SKM-1 treated with dmso at 0.1 percent for 144 hours (cell line): ENCODE data around the gene EEF2KMT.
"Not testable (repeated sequence)": the region's sequence is repeated elsewhere in the genome, so short reads cannot be mapped to it uniquely, and the experiment has no call there.

Experiments
- DNase-seq: peaks from one replicate; lab custom pipeline; 2025; ENCODE audit not compliant: unreplicated experiment; lab: John Stamatoyannopoulos, UW

The EEF2KMT gene

DNA sequence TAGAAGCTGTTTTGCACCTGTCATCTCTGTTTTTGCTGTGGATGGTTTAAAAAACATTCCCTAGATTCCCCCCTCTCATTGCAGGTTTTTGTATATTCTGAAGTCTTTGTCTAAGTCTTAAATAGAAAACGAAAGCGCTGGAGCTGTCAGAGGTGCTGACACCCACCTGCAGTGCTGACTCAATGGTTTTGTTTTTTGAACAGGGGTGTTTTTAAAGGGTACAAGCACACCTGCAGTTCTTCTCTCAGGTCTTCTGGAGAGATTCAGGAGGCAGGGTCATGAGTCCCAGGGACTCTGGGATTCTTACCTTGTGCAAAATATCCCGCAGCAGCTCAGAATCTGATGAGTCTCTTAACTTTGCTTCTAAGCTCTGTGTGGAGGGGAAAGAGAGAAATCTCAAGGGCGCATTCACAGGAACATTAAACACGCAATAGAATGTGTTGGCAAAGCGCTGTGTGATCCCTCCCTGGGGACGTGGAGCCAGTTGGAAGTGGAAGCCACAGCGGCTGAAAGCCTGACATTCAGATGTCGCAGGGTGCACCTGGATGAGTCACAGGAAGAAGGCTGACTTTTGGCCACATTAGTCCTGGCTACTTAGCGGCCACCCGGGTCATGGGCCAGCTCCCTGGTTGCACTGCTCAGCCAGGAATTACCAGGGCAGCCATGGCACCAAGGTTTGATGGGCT lies 2.3 kb downstream of the EEF2KMT start:
- not testable (repeated sequence) for DNase-seq

GRCh38 chr16:5093746-5094145 lies 3.8 kb downstream of the EEF2KMT start:
- not testable (repeated sequence) for DNase-seq

GRCh38 chr16:5093081-5093480 lies 4.5 kb downstream of the EEF2KMT start:
- DNase-seq, result not testable (repeated sequence)

- not testable (repeated sequence) for DNase-seq
Measured at GRCh38 chr16:5090592-5090991, 7.0 kb downstream of the EEF2KMT start.

- DNase-seq, result not testable (repeated sequence)
Measured at GRCh38 chr16:5089911-5090555, 7.6 kb downstream of the EEF2KMT start.

DNA sequence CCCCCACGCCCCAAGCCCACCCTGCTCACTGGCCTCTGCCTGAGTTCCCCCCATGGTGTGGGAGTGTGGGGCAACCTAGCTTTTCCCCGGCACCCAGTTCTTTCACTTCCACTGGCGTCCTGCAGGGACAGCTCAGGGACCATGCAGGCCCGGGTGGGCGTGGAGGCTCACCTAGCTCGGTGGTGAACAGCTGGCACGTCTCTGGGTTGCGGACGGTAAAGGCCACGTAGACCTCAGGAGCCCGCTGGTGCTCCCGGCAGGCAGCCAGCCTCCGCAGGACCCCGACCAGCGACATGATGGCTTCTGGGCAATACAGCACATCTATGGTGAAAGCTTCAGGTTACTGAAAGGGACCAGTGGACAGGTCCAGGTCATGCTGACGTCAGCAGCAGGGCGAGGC lies 8.7 kb downstream of the EEF2KMT start:
- not testable (repeated sequence) for DNase-seq

DNA sequence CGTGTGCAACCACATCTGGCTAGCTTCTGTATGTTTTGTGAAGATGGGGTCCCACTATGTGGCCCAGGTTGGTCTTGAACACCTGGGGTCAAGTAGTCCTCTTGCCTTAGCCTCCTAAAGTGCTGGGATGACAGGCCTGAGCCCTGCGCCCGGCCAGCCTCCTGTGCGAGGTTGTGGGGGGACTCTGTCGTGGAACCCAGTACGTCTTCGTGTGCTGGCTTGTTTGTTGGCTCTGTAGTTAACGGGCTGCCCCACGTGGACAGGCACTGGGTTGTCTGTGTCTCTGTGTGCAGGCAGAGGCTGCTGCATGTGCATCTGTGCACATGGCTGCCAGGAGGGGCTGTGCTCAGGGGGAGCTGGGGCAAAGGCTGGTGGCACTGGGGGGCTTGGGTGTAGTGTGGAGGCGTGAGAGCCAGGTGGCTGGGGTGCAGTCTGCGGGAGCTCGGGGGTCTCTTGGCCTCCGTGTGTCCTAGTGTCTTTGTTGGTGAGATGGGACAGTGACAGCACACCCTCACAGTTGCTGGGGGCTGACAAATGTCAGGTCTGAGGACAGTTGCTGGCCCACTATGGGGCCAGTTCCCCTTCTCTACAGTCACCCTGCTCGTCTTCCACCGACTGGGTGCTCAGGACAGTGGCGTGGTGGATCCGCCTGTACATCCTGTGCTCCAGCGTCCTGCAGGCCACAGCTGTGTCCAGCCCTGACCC lies 9.4 kb downstream of the EEF2KMT start:
- DNase-seq, result not testable (repeated sequence)

DNA sequence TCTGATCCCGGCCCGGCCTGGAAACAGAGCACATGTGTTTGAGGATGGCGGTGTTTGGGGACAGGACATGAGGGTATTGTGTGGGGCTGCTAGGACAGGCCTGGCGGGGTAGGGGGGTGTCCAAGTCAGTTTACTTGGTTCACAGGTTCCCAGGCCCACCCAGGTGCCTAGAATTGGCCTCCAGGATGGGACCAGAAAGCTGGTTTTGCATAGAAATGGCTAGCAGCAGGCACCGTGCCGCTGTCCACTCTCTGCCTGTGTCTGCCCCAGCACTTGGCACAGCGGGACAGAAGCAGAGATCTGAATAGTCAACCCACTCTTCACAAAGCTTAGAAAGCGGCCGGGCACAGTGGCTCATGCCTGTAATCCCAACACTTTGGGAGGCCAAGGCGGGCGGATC lies 11.9 kb downstream of the EEF2KMT start:
- not testable (repeated sequence) for DNase-seq

DNA sequence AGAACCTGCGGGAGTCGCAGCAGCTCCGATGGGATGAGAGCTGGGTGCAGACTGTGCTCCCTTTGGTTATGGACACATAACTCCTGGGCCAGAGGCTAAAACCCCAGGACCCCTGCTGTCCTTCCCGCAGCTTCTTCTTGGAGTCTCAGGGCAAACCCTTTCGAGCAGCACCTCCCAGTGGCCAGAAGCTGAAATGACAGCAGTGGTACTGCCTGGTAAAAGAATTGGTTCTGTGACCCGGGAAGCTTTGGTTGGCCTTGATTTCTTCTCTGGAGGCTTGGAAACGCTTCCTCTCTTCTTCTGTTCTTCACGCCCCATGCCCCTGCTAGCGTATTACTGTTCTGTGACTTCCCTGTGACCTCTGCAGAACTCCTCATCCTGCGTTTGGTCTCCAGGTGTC lies 12.8 kb downstream of the EEF2KMT start:
- DNase-seq, result not testable (repeated sequence)

- not testable (repeated sequence) for DNase-seq
Measured at GRCh38 chr16:5084099-5084731, 13.4 kb downstream of the EEF2KMT start.

- DNase-seq, result not testable (repeated sequence)
Measured at GRCh38 chr16:5083646-5084045, 13.9 kb downstream of the EEF2KMT start.

DNA sequence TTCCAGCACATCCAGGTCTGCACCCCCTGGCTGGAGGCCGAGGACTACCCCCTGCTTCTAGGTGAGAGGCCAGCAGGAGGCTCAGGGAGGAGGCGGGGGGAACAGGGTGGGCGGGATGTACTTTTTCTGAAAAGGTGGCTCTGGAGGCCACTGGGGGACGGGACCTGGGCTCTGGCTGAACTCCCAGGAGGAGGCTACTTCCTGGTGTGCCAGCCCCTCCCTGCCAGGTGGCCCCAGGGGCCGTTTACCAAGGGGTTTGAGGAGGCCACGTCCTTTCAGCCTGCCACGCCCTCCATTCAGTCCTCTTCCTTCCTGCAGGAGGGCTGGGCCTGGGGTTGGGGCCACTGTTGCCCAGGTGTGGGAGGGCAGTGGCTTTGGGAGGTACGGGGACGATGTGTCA lies 16.6 kb downstream of the EEF2KMT start:
- not testable (repeated sequence) for DNase-seq

DNA sequence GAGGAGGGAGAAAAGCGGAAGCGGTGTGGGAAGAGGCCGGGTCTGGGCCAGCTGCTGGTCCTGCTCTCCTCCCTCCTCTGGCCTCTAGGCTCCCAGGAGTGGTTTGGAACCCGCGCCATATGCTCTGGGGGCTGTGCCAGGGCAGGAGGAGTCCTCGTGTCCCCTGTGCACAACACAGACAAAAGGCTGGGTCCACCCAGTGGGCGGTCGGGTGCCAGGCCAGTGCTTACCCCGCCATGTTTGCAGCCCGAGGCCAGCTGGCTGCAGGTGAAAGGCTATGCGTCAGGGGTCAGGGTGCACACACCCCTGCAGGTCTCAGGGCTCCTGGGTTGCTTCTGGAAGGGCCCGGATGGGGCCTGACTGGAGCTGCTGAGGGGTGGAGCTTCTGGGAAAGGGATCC lies 17.1 kb downstream of the EEF2KMT start:
- not testable (repeated sequence) for DNase-seq

GRCh38 chr16:5078626-5079025 lies 19.0 kb downstream of the EEF2KMT start:
- DNase-seq, result no peak

DNA sequence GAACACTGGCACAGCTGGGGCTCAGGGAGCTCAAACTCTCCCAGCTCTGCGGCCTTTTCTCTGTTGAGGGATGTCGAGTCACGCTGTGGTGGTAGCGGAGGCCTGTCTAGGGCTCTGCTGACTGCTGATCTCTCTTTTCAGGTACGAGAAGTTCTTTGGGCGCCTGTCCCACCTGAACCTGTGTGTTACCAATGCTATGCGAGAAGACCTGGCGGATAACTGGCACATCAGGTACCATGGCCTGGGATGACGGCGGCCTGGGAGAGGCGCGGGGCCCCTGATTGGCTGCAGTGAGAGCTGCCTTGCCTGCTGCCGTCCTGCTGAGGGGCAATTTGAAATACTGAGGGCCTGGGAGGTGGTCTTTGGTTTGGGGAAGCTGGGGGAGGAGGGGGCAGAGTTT lies 20.3 kb downstream of the EEF2KMT start:
- no peak for DNase-seq

GRCh38 chr16:5075637-5076036 lies 22.0 kb downstream of the EEF2KMT start:
- DNase-seq, result no peak

- not testable (repeated sequence) for DNase-seq
Measured at GRCh38 chr16:5073771-5074170, 23.8 kb downstream of the EEF2KMT start.

GRCh38 chr16:5073279-5073629 lies 24.3 kb downstream of the EEF2KMT start:
- DNase-seq, result no peak

- no peak for DNase-seq
Measured at GRCh38 chr16:5072334-5073278, 25.0 kb downstream of the EEF2KMT start.

DNA sequence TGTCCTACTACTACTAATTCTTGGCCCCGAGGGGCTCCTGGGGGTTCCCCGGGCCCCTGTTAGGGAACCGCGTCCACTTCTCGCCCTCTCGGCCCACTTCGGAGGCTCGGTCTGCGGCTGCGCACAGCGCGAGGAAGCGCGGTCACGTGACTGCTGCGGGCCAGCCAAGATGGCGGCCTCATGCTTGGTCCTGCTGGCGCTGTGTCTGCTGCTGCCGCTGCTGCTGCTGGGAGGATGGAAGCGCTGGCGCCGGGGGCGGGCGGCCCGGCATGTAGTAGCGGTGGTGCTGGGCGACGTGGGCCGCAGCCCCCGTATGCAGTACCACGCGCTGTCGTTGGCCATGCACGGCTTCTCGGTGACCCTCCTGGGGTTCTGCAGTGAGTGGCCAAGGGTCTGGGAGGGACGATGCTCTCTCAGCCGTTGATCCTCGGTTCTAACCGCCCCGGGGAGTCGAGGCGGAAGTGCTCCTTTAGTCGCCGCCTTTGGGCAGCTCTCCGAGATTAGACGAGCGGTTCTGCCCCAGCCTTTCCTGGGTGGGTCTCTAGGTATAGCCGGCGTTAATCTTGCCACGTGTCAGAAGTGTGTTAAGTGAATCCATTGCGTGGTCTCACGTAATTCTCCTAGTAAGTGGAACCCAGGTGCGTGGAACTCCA lies 25.8 kb downstream of the EEF2KMT start, which contains the start of gene ALG1:
ALG1 (plus strand) TSS at position 163 of the 653 bp plus-strand sequence; CDS start at position 170, 7 bp downstream.
- peak; percentile 68 for DNase-seq
